GM12874 (cell line): Measurements from ENCODE around the gene SIX5.

Experiments
- TF ChIP-seq, protein P1 (sequence below): IDR thresholded peaks from 2 replicates; pipeline ENCODE4 v1.5.1; 2011; ENCODE audit warnings: low read depth, mild to moderate bottlenecking, control low read depth, low read length, moderate library complexity; ENCODE audit not compliant: insufficient read depth

Gene SIX5

DNA sequence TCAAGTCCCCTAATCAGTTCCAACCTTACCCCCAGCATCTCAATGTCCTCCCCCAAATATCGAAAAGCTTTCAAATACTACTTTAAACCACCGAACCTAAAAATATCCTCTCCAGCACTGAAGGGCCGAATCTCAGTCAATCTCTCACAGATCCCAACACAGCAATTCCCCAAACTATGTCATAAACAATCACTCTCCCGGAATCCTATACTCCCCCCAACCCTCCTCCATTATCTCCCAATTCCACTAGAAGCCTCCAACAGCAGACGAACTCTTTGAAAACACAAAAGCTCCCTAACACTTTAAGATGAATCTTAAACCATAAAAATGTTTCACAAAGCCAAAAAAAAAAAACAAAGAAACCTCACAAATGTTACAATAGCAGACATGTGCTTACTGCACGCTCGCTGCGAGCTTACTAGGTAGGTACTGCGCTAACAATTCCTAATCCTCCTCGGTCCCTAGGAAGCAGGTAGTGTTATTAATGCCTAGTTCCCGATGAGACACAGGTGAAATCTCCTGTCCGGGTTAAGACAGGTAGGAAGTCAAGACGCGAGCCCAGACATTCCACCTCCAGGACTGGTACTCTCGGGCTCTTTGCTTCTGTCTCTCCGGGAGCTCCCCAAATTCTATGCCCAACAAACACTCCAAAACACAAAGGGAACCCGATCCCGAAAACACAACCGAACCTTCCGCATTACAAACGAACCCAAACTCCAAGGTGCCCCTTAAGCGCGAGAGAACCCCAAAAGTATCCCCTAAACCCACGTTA is 52.5 kb downstream of the SIX5 start:
- TF ChIP-seq, protein P1, sequence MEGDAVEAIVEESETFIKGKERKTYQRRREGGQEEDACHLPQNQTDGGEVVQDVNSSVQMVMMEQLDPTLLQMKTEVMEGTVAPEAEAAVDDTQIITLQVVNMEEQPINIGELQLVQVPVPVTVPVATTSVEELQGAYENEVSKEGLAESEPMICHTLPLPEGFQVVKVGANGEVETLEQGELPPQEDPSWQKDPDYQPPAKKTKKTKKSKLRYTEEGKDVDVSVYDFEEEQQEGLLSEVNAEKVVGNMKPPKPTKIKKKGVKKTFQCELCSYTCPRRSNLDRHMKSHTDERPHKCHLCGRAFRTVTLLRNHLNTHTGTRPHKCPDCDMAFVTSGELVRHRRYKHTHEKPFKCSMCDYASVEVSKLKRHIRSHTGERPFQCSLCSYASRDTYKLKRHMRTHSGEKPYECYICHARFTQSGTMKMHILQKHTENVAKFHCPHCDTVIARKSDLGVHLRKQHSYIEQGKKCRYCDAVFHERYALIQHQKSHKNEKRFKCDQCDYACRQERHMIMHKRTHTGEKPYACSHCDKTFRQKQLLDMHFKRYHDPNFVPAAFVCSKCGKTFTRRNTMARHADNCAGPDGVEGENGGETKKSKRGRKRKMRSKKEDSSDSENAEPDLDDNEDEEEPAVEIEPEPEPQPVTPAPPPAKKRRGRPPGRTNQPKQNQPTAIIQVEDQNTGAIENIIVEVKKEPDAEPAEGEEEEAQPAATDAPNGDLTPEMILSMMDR: no peak

DNA sequence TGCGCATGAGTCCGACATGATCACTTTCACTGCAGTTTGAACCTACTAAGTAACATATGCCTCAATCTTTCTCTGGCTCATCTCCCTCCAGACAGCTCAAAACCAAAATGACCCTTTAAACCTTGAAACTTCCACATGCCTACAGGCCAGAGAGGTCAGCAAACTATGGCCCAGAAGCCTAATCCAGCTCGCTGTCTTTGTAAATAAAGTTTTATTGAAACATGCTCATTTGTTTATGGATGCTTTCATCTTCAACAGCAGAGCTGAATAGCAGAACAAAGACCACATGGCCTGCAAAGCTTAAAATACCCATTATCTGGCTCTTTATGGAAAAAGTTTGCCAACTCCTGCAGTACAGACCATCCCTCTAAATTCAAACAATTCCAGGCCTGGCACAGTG is 53.9 kb downstream of the SIX5 start:
- TF ChIP-seq, protein P1: no peak
